B cell (primary cell): ENCODE results near the gene HIF3A.
"Not testable (repeated sequence)": the region's sequence is repeated elsewhere in the genome, so short reads cannot be mapped to it uniquely, and the experiment has no call there.

Experiments used
- EZH2 ChIP-seq: IDR thresholded peaks from 2 replicates; pipeline ENCODE4 v1.6.1; 2012; ENCODE audit warnings: borderline replicate concordance, low read depth, mild to moderate bottlenecking, moderate library complexity, low read length; ENCODE audit not compliant: insufficient read depth, poor library complexity, severe bottlenecking
- TF ChIP-seq, protein P1 (sequence below): fragments of 200-600 bp; IDR thresholded peaks from one replicate; pipeline ENCODE4 v1.8.0; 2022; ENCODE audit warnings: antibody characterized with exemption, mild to moderate bottlenecking

GRCh38 chr19:46375476-46376067 lies 78.7 kb downstream of the HIF3A start:
- TF ChIP-seq, protein P1, sequence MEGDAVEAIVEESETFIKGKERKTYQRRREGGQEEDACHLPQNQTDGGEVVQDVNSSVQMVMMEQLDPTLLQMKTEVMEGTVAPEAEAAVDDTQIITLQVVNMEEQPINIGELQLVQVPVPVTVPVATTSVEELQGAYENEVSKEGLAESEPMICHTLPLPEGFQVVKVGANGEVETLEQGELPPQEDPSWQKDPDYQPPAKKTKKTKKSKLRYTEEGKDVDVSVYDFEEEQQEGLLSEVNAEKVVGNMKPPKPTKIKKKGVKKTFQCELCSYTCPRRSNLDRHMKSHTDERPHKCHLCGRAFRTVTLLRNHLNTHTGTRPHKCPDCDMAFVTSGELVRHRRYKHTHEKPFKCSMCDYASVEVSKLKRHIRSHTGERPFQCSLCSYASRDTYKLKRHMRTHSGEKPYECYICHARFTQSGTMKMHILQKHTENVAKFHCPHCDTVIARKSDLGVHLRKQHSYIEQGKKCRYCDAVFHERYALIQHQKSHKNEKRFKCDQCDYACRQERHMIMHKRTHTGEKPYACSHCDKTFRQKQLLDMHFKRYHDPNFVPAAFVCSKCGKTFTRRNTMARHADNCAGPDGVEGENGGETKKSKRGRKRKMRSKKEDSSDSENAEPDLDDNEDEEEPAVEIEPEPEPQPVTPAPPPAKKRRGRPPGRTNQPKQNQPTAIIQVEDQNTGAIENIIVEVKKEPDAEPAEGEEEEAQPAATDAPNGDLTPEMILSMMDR, result not testable (repeated sequence)
- not testable (repeated sequence) for TF ChIP-seq EZH2
